ENCODE measurements around the gene ADGRV1.

DNA sequence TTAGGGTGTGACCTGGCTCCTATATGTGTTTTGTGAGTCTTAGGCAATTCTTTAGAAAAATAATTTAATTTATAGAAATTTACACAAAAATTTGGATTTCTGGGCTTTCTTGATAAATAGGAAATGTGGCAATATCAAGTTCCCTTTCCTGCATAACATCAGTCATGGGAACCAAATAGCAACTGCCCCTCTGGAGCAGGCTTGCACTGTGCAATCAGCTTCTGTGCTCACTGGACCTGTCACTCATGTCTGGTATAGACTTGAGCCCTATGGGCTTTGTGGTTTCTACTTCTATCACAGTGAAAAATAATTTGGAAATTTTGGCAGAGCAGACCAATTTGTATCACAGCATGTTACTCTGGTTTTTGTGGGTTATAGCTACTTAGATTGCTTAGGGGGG is 131.7 kb downstream of the ADGRV1 start:
- no peak for TF ChIP-seq EZH2 (IDR thresholded peaks at IDR 0.05; ENCODE audit: borderline replicate concordance, insufficient read depth, low read length, poor library complexity, severe bottlenecking)
- TF ChIP-seq, protein P1, sequence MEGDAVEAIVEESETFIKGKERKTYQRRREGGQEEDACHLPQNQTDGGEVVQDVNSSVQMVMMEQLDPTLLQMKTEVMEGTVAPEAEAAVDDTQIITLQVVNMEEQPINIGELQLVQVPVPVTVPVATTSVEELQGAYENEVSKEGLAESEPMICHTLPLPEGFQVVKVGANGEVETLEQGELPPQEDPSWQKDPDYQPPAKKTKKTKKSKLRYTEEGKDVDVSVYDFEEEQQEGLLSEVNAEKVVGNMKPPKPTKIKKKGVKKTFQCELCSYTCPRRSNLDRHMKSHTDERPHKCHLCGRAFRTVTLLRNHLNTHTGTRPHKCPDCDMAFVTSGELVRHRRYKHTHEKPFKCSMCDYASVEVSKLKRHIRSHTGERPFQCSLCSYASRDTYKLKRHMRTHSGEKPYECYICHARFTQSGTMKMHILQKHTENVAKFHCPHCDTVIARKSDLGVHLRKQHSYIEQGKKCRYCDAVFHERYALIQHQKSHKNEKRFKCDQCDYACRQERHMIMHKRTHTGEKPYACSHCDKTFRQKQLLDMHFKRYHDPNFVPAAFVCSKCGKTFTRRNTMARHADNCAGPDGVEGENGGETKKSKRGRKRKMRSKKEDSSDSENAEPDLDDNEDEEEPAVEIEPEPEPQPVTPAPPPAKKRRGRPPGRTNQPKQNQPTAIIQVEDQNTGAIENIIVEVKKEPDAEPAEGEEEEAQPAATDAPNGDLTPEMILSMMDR (IDR thresholded peaks at IDR 0.05; ENCODE audit: poor library complexity, severe bottlenecking): no peak

Measured in neural cell (in vitro differentiated cells).